ENCODE measurements around the gene DNAH8. TPM values are rescaled to one million over a fixed set of nuclear protein-coding genes. Genes with fewer than 3 reads are reported as not detected.

Gene DNAH8
- total RNA-seq, 1 donor from 2014 or later, result 1.1 TPM

DNA sequence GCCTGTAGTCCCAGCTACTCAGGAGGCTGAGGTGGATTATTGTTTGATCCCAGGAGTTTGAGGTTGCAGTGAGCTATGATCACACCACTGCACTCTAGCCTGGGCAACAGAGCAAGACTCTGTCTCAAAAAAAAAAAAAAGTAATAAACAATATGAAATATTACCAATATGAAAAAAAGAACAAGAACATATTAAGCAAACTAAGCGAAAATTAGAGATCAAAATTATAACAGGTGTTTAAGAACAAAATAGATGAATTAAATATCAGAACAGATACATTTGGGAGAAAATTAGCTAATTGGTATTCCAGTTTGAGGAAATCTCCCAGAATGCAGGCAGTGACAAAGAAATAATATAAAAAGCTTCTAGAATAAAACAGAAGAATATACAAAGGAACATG is 35.4 kb upstream of the DNAH8 start:
- H3K4me3 ChIP-seq, result no peak overlapping the region
- peaks cover 32% of the 10 kb centered on the region for H3K36me3 ChIP-seq
- H3K9me3 Mint-ChIP-seq, result no peaks in the 10 kb centered on the region
- no peaks in the 10 kb centered on the region for H3K4me1 Mint-ChIP-seq
- H2AFZ ChIP-seq (replicated peaks), result no peak overlapping the region
- peaks cover 8% of the 10 kb centered on the region for H3K79me2 ChIP-seq (ENCODE audit: low read depth)
- H4K20me1 ChIP-seq (ENCODE audit: low read depth), result peaks cover 26% of the 10 kb centered on the region
- no peak overlapping the region for H3K4me2 ChIP-seq
- peaks cover 42% of the 10 kb centered on the region for H3K36me3 Mint-ChIP-seq
- H3K4me3 Mint-ChIP-seq, result no peak overlapping the region
- H3K9me3 ChIP-seq (ENCODE audit: low read depth), result no peaks in the 10 kb centered on the region
- H3K27me3 ChIP-seq, result no peaks in the 10 kb centered on the region
- peaks cover 2% of the 10 kb centered on the region for H3K27me3 Mint-ChIP-seq (ENCODE audit: insufficient read depth, low read depth)
- no peaks in the 10 kb centered on the region for H3K4me1 ChIP-seq
- TF ChIP-seq EZH2phosphoT487 (IDR thresholded peaks at IDR 0.05), result no peak
- no peak for TF ChIP-seq EZH2 (IDR thresholded peaks at IDR 0.05)
- TF ChIP-seq, protein P1, sequence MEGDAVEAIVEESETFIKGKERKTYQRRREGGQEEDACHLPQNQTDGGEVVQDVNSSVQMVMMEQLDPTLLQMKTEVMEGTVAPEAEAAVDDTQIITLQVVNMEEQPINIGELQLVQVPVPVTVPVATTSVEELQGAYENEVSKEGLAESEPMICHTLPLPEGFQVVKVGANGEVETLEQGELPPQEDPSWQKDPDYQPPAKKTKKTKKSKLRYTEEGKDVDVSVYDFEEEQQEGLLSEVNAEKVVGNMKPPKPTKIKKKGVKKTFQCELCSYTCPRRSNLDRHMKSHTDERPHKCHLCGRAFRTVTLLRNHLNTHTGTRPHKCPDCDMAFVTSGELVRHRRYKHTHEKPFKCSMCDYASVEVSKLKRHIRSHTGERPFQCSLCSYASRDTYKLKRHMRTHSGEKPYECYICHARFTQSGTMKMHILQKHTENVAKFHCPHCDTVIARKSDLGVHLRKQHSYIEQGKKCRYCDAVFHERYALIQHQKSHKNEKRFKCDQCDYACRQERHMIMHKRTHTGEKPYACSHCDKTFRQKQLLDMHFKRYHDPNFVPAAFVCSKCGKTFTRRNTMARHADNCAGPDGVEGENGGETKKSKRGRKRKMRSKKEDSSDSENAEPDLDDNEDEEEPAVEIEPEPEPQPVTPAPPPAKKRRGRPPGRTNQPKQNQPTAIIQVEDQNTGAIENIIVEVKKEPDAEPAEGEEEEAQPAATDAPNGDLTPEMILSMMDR (IDR thresholded peaks at IDR 0.05), result no peak
- no peak for DNase-seq (ENCODE audit: low spot score)
- H3K27ac Mint-ChIP-seq, result no peak overlapping the region
- no peak overlapping the region for H3K9ac ChIP-seq
- H3F3A ChIP-seq (ENCODE audit: low read depth), result peaks cover 18% of the 10 kb centered on the region
- H3K27ac ChIP-seq, result no peak overlapping the region

- DNase-seq (ENCODE audit: low spot score), result no peak
- H3K4me1 ChIP-seq, result no peaks in the 10 kb centered on the region
- peaks cover 48% of the 10 kb centered on the region for H4K20me1 ChIP-seq (ENCODE audit: low read depth)
- H3K4me1 Mint-ChIP-seq, result no peaks in the 10 kb centered on the region
- no peak overlapping the region for H3K27ac ChIP-seq
- no peak overlapping the region for H3K27ac Mint-ChIP-seq
- H3F3A ChIP-seq (ENCODE audit: low read depth), result peaks cover 4% of the 10 kb centered on the region
- H3K36me3 ChIP-seq, result peaks cover 28% of the 10 kb centered on the region
- TF ChIP-seq EZH2 (IDR thresholded peaks at IDR 0.05), result no peak
- no peak for TF ChIP-seq EZH2phosphoT487 (IDR thresholded peaks at IDR 0.05)
- TF ChIP-seq, protein P1 (IDR thresholded peaks at IDR 0.05), result no peak
- H3K4me3 ChIP-seq, result no peak overlapping the region
- H3K27me3 ChIP-seq, result no peaks in the 10 kb centered on the region
- H3K4me3 Mint-ChIP-seq, result no peak overlapping the region
- H3K4me2 ChIP-seq, result no peak overlapping the region
- H3K9me3 ChIP-seq (ENCODE audit: low read depth), result no peaks in the 10 kb centered on the region
- no peak overlapping the region for H2AFZ ChIP-seq (replicated peaks)
- H3K9ac ChIP-seq, result no peak overlapping the region
- peaks cover 29% of the 10 kb centered on the region for H3K79me2 ChIP-seq (ENCODE audit: low read depth)
- no peaks in the 10 kb centered on the region for H3K9me3 Mint-ChIP-seq
- H3K27me3 Mint-ChIP-seq (ENCODE audit: insufficient read depth, low read depth), result peaks cover 2% of the 10 kb centered on the region
- H3K36me3 Mint-ChIP-seq, result peaks cover 27% of the 10 kb centered on the region
Measured at GRCh38 chr6:38681850-38682249, 33.3 kb upstream of the DNAH8 start.

DNA sequence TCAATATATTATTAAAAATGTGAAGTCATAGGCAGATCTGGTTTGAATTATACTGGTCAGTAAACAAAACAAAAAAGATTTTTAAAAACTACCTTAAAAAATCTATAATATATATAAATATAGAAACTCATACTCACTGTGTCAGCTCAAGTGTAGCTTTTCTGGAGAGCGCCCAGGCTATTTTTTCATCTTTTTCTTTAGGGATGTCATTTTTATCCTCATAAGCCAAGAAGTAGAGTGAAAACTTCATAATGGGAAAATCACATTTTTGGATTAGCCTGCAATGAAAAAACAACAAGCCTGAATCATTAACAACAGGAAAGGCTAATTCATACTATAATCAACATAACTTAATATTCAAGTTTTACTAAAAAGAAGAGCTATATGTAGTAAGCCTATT is 30.9 kb upstream of the DNAH8 start:
- Mint-ChIP-seq H3K27ac (no peak overlapping the region), H3K9me3 (no peaks in the 10 kb centered on the region), H3K4me3 (no peak overlapping the region), H3K4me1 (peaks cover 8% of the 10 kb centered on the region), H3K36me3 (peaks cover 25% of the 10 kb centered on the region), H3K27me3 (ENCODE audit: insufficient read depth, low read depth) (peaks cover 2% of the 10 kb centered on the region)
- Histone ChIP-seq H3K79me2 (ENCODE audit: low read depth) (peaks cover 52% of the 10 kb centered on the region), H2AFZ (replicated peaks) (no peak overlapping the region), H3F3A (ENCODE audit: low read depth) (peaks cover 12% of the 10 kb centered on the region), H3K9ac (no peak overlapping the region), H3K27me3 (no peaks in the 10 kb centered on the region), H3K27ac (no peak overlapping the region), H3K9me3 (ENCODE audit: low read depth) (no peaks in the 10 kb centered on the region), H3K36me3 (peaks cover 25% of the 10 kb centered on the region), H3K4me2 (no peak overlapping the region), H3K4me1 (peaks cover 9% of the 10 kb centered on the region), H4K20me1 (ENCODE audit: low read depth) (peaks cover 62% of the 10 kb centered on the region), H3K4me3 (no peak overlapping the region)
- DNase-seq (ENCODE audit: low spot score), result no peak
- TF ChIP-seq EZH2phosphoT487 (IDR thresholded peaks at IDR 0.05) (no peak), EZH2 (IDR thresholded peaks at IDR 0.05) (no peak)
- TF ChIP-seq, protein P1 (IDR thresholded peaks at IDR 0.05), result no peak

All from neural progenitor cell (in vitro differentiated cells).